ENCODE data around the gene RUVBL2. TPM values are rescaled to one million over a fixed set of nuclear protein-coding genes. Genes with fewer than 3 reads are reported as not detected.

RUVBL2 gene
- total RNA-seq, 1 donor, result 119 TPM

DNA sequence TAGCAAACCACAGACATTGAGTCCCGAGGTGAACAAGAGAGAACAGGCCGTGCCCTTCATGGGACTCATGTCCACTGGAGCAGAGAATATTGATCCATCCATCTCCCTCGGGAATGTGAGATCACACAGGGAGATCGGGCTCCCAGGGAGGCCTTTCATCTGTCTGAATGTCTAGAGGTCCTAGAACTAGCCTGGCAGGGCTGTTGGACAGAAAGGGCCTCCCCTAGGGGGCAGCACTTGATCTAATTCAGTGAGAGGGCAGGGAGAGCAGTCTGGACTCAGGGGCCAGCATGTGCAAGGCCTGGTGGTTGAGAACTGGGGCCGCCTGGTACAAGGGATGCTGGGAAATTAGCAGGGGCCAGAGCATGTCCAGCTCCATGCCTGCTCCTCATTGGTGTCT lies 4.3 kb downstream of the RUVBL2 start:
- DNase-seq (ENCODE audit: low read depth), result peak; percentile 46
- H3K4me3 ChIP-seq (ENCODE audit: low read depth, low read length), result no peak overlapping the region
- TF ChIP-seq, protein P1, sequence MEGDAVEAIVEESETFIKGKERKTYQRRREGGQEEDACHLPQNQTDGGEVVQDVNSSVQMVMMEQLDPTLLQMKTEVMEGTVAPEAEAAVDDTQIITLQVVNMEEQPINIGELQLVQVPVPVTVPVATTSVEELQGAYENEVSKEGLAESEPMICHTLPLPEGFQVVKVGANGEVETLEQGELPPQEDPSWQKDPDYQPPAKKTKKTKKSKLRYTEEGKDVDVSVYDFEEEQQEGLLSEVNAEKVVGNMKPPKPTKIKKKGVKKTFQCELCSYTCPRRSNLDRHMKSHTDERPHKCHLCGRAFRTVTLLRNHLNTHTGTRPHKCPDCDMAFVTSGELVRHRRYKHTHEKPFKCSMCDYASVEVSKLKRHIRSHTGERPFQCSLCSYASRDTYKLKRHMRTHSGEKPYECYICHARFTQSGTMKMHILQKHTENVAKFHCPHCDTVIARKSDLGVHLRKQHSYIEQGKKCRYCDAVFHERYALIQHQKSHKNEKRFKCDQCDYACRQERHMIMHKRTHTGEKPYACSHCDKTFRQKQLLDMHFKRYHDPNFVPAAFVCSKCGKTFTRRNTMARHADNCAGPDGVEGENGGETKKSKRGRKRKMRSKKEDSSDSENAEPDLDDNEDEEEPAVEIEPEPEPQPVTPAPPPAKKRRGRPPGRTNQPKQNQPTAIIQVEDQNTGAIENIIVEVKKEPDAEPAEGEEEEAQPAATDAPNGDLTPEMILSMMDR (IDR thresholded peaks at IDR 0.05; ENCODE audit: insufficient read depth, low read length), result peak; percentile 55

DNA sequence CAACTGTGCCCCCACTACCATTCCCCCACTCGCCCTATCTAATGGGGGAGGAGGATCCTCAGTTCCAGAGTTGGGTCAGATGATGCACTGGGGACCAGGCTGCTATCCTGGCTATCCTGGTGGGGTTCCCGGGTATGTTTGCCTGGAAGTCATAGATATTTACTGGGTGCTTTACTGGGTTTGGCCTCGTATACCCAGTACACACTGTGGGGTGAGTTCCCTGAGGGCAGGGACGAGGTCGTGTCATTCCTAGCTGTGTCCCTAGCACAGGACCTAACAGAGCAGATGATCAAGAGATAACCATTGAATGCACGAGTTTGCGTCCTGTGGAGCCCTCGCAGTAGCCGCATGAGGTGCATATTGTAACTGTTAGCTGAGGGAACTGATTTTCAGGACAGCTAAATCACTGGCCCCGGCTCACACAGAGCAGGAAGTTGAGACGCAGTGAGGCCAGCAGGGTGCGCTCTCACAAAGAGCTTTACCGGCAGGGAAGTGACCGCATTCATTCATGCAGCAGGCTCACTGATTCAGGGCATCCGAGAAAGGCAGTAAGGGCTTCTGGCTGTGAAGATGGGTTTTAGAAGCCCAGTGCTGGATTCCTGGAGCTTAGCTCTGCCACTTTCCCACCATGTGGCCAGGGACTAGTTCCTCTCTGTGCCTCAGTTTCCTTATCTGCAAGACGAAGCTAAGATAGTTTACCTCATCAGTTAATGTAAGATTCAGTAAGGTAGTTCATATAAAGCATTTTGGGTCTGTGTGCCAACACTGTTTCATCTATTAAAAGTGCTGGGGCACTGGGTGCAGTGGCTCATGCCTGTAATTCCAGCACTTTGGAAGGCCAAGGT lies 6.0 kb downstream of the RUVBL2 start:
- no peak overlapping the region for H3K4me3 ChIP-seq (ENCODE audit: low read depth, low read length)
- TF ChIP-seq, protein P1 (IDR thresholded peaks at IDR 0.05; ENCODE audit: insufficient read depth, low read length), result peak; percentile 78
- DNase-seq (ENCODE audit: low read depth), result peak; percentile 70

DNA sequence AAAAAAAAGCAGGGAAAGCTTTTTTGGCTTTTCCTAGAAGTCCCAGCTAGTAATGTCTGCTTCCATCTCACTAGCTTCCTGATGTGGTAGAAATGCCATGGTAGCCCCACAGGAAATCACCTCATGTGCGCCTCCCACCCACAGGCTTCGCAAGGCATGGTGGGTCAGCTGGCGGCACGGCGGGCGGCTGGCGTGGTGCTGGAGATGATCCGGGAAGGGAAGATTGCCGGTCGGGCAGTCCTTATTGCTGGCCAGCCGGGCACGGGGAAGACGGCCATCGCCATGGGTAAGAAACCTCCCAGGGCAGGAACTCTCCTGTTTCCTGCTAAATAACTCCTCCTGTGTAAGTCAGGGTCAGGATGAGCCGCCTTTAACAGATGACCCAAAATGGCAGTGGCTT lies 10.4 kb downstream of the RUVBL2 start:
- no peak for DNase-seq (ENCODE audit: low read depth)

DNA sequence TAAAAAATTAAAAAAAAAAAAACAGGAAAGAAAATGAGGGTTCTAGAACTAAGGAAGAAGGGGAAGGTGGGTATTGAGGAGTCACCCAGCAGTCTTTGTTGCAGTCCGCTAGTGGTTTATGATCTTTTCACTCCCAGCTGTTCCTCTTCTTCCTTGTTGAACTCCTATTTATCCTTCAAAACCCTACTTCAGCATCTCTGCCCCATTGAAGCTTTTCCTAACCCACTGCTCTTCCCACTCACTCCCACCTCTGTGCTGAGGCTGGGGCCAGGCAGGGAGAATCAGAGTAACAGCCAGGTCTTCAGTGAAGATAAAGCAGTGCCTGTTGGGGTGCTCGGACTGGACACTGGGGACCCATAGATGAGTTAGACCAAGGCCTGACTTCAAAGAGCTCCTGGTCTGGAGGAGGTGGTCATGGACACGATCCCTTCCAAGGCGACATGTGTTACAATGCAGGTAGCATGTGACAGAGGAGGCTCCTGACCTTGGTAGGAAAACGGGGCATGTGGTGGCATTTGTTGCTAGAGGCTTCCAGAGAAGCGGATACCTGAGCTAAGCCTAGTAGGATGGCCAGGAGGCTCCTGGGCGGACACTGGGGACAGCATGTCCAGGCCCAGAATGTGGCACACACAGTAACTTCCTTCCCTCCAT lies 11.4 kb downstream of the RUVBL2 start:
- H3K4me3 ChIP-seq (ENCODE audit: low read depth, low read length), result no peak overlapping the region
- TF ChIP-seq, protein P1 (IDR thresholded peaks at IDR 0.05; ENCODE audit: insufficient read depth, low read length), result no peak
- DNase-seq (ENCODE audit: low read depth), result no peak

More for the DNA sequence above, 10.4 kb downstream of the RUVBL2 start:
- TF ChIP-seq, protein P1 (IDR thresholded peaks at IDR 0.05; ENCODE audit: insufficient read depth, low read length), result no peak
- no peak overlapping the region for H3K4me3 ChIP-seq (ENCODE audit: low read depth, low read length)

DNA sequence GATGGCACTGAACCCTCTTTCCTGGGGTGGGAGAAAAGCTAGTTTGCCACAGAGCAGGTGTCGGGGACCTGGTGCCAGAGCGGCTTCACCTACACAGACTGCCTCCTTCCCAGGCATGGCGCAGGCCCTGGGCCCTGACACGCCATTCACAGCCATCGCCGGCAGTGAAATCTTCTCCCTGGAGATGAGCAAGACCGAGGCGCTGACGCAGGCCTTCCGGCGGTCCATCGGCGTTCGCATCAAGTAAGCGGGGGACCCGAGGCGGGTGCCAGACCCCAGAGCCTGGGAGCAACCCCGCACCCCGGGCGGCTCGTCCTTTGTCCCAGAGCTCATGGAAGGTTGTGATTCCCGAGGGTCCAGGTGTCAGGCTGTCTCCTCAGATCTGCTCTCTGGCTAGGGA lies 13.2 kb downstream of the RUVBL2 start:
- DNase-seq (ENCODE audit: low read depth), result no peak
- no peak overlapping the region for H3K4me3 ChIP-seq (ENCODE audit: low read depth, low read length)
- TF ChIP-seq, protein P1 (IDR thresholded peaks at IDR 0.05; ENCODE audit: insufficient read depth, low read length), result no peak

DNA sequence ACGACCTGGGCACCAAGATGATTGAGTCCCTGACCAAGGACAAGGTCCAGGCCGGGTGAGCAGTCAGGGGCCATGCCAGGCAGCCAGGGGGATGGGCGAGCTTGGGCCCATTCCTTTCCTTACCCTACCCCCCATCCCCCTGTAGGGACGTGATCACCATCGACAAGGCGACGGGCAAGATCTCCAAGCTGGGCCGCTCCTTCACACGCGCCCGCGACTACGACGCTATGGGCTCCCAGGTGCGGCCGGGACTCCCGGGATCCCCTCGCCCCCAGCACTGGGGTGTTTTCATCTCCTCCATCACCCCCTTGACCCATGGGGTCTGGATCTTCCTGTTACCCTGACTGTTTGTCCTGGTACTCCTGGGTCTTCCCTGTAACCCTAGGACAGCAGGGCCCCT lies 16.1 kb downstream of the RUVBL2 start:
- TF ChIP-seq, protein P1 (IDR thresholded peaks at IDR 0.05; ENCODE audit: insufficient read depth, low read length), result no peak
- H3K4me3 ChIP-seq (ENCODE audit: low read depth, low read length), result no peak overlapping the region
- no peak for DNase-seq (ENCODE audit: low read depth)
